OCI-M1 (cell line): Measurements from ENCODE around the gene VAV1.

ENCODE experiments used
- DNase-seq: peaks from one replicate; lab custom pipeline; 2025; lab: John Stamatoyannopoulos, UW

The VAV1 gene

DNA sequence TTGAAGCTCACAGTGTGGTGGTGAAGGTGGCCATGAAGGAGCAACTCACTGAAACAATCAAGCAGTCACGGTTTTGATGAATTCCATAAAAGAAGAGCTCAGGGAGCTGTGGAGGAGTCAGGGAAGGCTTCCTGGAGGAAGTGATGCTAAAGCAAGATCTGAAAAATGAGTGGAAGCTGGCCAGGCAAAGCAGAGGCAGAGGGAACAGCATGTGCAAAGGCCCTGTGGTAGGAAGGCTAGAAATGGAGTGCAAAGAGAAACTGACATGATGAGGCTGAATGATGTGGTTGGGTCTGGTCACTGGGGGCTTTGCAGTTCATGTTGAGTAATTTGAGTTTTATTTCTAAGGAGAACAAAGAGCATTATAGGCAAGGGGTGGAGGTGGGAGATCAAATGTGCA lies 121.8 kb downstream of the VAV1 start:
- no peak for DNase-seq

- no peak for DNase-seq
Observed at GRCh38 chr19:6903446-6903845, 130.9 kb downstream of the VAV1 start.

- DNase-seq = no peak
Observed at GRCh38 chr19:6906559-6907060, 134.1 kb downstream of the VAV1 start.
